Globus pallidus (tissue), 1 donor: ENCODE results near the gene JAM3.
"Not testable (repeated sequence)": the region's sequence is repeated elsewhere in the genome, so short reads cannot be mapped to it uniquely, and the experiment has no call there.

Source experiments
- DNase-seq: peaks from one replicate; pipeline ENCODE4 v3.0.0-alpha.2; 2015; ENCODE audit warnings: low spot score

JAM3 gene

GRCh38 chr11:134101282-134101681, 32.4 kb downstream of the JAM3 start:
- DNase-seq = no peak

GRCh38 chr11:134110252-134110815, 41.5 kb downstream of the JAM3 start:
- no peak for DNase-seq

- DNase-seq = not testable (repeated sequence)
Observed at GRCh38 chr11:134113787-134114186, 44.9 kb downstream of the JAM3 start.

- DNase-seq = no peak
Observed at GRCh38 chr11:134116210-134116609, 47.3 kb downstream of the JAM3 start.

DNA sequence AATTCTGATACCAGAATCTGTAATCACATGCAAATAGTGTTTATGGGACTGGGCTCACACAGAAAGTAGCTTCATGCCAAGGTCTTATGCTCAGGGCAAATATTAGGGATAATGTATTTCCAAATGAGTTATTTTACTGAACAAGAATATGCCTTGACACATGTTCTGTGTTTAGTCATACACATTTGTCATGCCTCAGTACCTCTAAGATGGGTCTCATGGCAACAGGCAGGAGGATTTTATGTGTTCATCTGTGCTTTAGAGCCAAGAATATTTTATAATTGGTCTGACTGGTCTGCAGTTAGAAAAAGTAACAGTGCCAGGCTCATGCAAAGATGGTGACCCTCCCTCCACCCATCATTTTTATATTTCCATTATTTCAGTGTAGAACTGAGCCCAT, 49.1 kb downstream of the JAM3 start:
- no peak for DNase-seq

DNA sequence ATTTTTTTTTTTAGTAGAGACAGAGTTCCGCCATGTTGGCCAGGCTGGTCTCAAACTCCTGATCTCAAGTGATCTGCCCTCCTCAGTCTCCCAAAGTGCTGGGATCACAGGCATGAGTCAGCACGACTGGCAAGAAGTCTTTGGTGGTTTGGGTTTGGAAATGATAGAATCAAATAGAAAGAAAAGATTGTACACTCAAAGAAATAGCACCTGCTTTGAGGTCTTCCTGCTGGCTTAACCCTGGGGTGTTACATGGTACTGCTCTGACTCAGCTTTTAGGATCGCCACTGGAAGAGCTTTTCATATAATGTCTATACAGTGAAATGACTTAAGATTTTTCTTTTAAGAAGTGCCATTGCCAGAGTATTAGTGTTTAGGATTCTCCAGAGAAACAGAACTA, 50.2 kb downstream of the JAM3 start:
- no peak for DNase-seq

DNA sequence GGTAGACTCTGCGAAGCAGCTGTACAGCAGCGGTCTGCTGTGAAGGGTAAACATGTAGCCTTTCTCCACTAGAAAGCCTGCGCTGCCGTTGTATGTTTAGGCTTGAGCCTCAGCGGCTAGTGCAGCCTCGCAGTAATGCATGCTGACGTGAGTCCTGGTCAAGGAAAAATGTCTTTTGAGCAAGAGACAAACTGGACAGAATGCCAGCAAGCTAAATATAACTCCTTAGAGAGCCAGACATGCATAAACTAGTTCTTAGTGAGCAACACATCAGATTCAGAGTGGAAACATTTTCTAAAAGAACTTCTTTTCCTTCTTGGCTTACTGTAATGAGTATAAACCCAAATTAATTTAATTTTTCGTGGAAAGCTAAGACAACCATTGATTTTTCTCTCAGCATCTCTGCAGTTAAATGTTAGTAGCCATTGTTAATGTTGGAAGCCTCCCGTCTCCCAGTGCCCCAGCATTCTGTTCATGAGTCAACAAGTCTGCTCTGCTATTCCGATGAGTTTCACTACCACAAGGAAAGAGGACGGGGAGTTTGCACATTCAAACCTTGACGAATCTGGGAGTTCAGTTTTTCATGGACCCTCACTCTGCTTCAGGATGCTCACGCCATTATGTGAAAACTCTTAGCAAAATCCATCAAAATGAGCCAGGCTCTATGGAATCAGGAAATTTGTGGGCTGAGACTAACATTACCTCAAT, 51.4 kb downstream of the JAM3 start:
- peak; percentile 82 for DNase-seq

- peak; percentile 94 for DNase-seq
Observed at GRCh38 chr11:134120921-134121526, 52.2 kb downstream of the JAM3 start.

DNA sequence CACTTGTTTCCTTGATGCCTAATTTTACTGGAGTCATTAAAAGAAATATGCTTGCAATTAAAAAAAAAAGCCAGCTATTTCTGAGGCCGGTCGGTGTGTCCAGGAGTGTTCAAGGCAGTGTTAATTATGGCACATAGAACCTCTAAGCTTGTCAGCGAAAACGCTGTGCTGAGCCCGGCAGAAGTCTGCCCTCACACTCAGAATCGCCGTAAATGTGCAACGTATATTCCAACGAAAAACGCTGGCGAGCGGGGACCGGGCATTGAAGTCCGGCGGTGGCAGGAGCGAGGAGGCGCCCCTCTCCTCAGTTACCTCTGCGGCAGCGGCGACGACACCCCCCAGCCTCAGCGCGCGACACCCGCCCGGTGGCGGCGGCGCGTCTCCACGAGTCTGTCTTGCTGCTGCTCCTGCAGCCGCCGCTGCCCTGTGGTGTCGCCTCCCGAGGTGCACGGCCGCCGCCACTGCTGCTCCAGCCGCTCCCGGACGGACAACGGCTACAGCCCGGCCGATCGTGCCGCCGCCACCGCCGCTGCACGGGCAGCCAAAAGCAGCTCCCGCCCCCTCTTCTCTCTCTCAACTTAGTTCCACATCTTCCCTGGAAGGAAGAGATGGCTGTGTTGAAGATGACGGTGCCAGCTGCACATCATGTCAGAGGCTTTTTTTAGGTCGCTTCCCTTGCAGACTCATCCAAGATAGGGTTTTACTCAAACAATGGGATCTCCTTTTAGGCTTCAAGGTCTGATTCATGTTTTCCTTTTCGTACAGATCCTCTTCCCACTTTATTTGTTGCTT, 56.0 kb downstream of the JAM3 start:
- peak; percentile 69 for DNase-seq

DNA sequence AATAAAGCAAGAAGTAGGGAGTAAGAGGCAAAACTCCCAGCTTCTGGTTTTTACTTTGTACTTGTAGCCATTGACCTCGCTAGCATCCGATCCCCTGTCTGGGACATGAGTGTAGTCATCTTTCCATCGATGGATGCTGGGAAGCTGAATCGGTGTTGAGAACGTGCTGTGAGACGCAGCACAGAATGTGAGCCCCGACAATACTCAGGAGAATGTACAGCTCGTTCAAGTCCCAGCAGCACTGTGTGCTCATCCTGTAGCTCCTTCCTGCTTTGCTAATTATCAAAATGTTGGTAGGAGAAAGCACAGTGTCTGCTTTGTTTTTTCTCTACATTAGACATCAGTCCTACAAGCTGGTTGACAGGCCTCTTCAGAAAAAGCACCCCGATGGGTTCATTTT, 56.6 kb downstream of the JAM3 start:
- DNase-seq = no peak

GRCh38 chr11:134126217-134126822, 57.4 kb downstream of the JAM3 start:
- DNase-seq = peak; percentile 94

DNA sequence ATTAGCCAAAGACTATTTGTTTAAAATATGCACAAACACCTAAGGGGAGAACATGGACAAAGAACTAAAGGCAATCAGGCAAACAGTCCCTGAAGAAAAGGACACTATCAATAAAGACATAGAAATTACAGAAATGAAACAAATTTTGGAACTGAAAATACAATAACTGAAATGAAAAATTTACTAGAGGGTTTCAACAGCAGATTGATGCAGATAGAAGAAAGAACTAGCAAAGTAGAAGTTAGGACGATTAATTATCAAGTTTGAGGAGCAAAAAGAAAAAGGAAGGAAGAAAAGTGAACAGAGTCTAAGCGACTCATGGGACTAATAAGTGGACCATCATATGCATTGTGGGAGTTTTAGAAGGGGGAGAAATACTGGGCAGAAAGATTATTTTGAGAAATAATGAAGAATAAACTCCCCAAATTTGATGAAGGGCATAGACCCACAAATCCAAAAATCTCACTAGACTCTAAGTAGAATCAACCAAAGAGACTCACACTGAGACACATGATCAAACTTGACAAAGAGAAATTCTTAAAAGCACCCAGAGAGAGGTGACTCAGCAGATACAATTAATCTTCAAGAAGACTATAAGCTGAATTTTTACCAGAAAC, 62.9 kb downstream of the JAM3 start:
- no peak for DNase-seq

- DNase-seq = no peak
Observed at GRCh38 chr11:134132808-134133207, 63.9 kb downstream of the JAM3 start.

DNA sequence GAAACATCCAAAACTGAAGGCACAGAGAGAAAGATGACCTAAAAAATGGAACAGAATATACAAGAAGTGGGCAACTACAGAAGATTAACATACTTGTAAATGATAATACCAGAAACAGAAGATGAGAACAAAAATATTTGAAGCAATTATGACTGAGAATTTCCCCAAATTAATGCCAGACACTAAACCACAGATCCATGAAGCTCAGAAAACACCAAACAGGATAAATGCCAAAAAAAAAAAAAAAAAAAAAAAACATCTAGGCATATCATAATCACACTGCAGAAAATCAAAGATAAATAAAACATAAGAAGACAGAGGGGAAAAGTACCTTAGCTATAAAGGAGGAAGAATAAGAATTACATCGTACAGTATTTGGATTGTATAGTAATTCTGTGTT, 65.3 kb downstream of the JAM3 start:
- DNase-seq = no peak

- no peak for DNase-seq
Observed at GRCh38 chr11:134138376-134138775, 69.5 kb downstream of the JAM3 start.

GRCh38 chr11:134139303-134139872, 70.5 kb downstream of the JAM3 start:
- DNase-seq = peak; percentile 26

GRCh38 chr11:134139873-134140331, 71.0 kb downstream of the JAM3 start:
- peak; percentile 93 for DNase-seq

DNA sequence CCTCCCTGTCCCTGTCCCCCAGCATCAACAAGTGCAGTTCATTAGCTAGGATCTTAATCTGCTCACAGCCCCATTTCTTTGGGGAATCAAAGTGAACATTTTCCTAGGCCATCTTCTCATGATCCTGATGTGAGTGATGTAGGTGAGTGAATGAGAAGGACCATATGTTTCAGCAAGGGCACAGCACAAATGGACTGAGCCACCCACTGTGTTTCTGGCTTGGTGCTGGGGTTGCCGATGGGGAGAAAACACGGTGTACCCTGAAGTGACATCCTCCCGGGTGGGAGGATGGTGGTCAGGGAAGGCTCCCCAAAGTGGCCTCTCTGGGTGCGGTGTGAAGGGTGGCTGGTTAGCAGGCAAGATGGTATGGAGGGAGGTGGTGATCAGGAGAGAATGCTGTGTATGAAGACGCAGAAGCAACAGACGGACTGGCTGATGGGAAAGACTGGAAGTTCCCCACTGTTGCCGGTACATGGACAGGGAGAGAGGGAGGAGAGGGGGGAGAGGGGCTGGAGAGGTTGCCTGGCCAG, 72.2 kb downstream of the JAM3 start:
- DNase-seq = no peak

GRCh38 chr11:134142536-134142935, 73.7 kb downstream of the JAM3 start:
- no peak for DNase-seq

- no peak for DNase-seq
Observed at GRCh38 chr11:134143801-134144200, 74.9 kb downstream of the JAM3 start.

- no peak for DNase-seq
Observed at GRCh38 chr11:134144744-134145143, 75.9 kb downstream of the JAM3 start.
